Measurements from ENCODE around the gene ADNP.
"Not testable (repeated sequence)": the region's sequence is repeated elsewhere in the genome, so short reads cannot be mapped to it uniquely, and the experiment has no call there.

Gene ADNP

DNA sequence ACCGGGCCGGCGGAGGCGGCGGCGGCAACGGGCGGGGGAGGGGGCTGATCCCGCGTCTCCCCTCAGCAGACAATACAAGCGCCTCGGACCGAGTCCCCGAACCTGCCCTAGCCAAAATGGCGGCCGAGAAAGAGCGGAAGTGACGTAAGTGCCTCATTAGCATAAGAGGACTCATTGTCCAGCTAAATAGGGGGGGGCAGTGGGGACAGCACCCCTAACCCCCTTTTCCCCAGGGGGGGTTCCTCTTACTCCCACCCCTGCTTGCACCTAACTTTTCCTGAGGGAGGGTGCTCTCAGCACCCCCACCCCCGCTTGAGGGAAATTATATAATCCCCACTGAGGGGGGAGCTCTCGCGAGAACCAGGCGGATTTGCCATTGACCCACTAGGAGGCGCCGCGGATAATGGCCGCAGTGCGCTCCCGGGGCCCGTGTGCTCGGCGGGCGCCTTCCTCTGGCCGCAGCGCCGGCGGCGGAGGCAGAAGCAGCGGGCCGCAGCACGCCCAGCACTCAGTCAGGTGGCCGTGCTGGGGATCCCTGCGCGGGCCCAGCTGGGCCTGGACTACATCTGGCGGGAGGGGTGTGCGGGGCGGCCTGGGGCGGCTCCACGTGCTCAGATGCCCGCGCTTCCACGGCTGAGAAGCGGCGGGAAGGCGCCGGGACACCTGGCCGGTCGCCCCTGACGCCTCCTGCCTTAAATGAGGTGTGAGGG, at the start of gene ADNP:
TSS of gene ADNP (minus strand) at position 132 of the 710 bp plus-strand sequence. CDS start 27,441 bp downstream, outside the sequence.
- peak; percentile 85 for DNase-seq (ENCODE audit: low read depth, low spot score)
- peak within 1 kb of the TSS; percentile 91 for H3K27ac ChIP-seq

DNA sequence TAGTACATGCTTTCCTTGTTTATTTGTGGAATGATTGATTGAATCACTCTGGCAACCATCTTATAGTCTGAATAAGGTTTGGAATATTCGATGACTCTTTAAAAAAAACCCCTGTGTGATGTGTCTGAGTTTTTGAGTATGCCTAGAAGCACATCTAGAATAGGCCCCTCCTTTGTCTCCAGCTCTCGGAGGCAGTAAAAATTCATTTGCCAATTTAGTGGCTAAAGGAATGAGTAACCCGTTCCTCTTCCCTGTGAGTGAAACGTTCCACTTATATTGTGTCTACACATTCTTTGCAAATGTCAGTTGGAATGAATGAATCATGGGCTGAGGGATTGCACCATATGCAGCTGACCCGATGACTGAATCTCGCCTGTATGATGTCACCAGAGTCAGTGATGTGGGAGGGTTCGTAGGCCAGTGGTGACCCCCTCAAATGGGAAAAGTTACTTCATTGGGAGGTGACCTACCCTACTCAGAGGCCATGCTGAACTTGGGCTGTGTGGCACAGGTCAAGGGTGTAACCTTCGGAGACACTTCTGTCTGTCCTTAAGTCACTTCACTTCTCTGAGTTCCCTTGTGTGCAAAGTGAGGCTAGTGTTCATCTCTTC, 48.9 kb upstream of the ADNP start:
- H3K27ac ChIP-seq, result peak overlapping the region; percentile 75
- DNase-seq (ENCODE audit: low read depth, low spot score), result peak; percentile 97

DNA sequence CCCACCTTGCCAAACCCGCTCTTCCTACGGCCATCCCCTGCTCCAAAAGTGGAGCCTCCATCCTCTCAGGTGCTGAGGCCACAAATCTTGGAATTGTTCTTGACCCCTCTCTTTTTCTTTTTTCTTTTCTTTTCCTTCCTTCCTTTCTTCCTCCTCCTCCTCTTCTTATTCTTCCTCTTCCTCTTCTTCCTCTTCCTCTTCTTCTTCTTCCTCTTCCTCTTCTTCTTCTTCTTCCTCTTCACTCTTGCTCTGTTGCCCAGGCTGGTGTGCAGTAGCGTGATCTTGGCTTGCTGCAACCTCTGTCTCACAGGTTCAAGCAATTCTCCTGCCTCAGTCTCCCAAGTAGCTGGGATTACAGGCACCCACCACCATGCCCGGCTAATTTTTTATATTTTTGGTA, 47.3 kb upstream of the ADNP start:
- H3K27ac ChIP-seq; DNase-seq (ENCODE audit: low read depth, low spot score): not testable (repeated sequence)

DNA sequence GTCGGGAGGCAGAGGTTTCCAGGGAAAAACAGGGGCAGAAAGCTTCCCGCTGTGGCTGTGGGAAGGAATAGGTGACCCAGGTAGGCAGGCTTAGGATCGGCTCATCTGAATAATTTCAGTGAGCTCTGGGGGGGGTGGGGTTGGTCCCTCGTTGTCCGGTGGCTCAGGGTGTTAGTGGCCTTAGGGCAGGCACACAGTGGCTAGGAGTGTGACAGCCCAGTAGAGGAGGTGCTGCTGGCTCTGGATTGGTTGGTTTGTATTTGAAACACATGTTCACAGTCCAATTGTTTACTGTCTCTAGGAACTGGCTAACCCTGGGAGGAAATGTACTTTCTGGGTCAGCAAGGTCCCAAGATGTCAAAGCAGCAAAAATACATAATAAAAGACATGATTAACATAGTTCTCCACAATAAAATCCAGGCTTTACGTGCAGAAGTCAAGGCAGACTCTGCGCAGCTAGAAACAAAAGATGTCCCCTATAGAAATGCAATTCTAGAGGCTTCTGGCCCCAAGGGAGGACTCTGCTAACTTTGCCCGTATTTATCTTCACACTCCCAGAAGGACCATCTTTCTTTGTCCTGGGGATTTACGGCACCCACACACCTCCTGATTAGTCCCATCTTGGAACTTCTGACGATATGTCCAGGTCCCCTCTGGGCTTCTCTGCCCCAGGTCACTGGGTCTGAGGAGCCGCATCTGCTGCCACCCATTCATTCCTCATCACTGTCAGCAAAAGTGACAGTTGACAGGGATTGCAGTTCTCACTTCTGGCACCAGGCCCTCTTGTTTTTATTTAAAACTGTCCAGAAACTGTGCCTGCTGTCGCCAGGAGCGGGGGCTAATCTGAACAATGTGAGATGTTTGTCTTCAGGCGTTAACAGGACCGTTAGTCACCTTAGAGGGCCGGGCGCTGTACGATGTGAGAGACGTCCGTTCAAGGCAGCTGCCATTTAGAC, 46.1 kb upstream of the ADNP start:
- H3K27ac ChIP-seq, result no peak overlapping the region
- no peak for DNase-seq (ENCODE audit: low read depth, low spot score)

DNA sequence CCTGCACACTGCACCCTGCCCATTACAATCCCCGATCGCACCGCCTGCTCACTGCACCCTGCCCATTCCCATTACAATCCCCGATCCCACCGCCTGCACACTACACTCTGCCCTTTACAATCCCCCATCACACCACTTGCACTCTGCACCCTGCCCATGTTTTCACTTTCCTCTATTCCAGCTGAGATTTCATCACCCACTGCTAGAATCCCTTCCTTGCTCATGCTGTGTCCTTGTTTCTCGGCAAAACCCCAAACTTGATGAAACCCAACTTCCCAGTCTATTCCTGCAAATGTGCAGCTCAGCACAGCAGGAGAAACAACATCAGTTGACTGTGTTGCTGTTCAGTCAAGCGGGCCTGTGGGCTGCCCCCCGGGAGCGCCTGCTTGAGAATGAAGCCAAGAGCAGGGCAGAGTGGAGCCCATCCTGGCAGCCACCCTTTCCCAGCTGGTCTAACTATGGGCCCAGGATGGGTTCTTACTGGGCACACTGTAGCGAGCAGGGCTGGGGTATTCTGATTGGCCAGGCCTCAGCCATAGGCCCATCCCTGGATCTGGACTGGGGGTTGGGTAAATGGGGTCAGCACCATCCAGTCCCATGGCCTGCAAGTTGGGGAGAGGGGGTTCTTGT, 44.6 kb upstream of the ADNP start:
- DNase-seq (ENCODE audit: low read depth, low spot score), result no peak
- no peak overlapping the region for H3K27ac ChIP-seq

DNA sequence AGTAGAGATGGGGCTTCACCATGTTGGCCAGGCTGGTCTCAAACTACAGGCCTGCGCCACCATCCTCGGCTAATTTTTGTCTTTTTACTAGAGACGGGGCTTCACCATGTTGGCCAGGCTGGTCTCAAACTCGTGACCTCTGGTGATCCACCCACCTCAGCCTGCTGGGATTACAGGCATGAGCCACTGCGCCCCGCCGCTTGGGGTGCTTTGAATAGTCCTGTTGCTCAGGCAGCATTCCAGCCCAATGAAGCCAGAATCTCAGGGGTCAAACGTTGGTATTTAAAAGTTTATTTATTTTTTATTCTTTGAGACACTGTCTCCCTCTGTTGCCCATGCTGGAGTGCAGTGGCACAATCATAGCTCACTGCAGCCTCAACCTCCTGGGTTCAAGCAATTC, 38.7 kb upstream of the ADNP start:
- no peak overlapping the region for H3K27ac ChIP-seq
- DNase-seq (ENCODE audit: low read depth, low spot score), result no peak

DNA sequence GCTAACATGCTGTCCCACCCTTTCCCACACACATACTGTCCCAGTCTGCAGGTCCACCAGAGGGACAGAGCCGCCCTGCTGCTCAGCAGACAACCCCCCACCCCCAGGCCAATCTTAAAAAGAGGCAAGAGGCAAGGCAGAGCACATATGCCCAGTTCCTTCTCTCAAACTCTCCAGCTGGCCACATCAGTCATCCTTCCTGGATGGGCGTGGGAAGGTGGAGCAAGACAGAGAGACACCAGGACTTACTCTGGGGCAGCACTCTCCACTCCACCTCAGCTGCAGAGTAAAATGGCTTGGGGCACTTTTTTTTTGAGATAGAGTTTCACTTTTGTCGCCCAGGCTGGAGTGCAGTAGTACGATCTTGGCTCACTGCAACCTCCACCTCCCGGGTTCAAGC, 38.2 kb upstream of the ADNP start:
- H3K27ac ChIP-seq, result no peak overlapping the region
- no peak for DNase-seq (ENCODE audit: low read depth, low spot score)

DNA sequence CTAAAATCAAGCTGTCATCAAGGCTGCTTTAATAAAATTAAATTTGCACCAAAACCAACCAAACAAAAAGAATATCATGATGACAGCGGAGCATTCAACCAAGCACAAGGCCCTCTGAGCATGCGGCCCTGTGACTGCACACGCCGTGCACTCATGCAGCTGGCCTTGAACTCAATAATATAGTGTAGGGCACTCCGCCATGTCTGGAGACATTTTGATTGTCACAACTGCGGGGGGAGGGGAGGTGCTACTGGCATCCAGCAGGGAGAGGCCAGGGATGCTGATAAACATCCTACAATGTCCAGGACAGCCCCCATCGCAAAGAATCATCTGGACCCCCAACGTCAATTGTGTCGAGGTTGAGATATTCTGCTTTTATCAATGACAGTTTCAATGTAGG, 37.1 kb upstream of the ADNP start:
- H3K27ac ChIP-seq, result no peak overlapping the region
- DNase-seq (ENCODE audit: low read depth, low spot score), result no peak

DNA sequence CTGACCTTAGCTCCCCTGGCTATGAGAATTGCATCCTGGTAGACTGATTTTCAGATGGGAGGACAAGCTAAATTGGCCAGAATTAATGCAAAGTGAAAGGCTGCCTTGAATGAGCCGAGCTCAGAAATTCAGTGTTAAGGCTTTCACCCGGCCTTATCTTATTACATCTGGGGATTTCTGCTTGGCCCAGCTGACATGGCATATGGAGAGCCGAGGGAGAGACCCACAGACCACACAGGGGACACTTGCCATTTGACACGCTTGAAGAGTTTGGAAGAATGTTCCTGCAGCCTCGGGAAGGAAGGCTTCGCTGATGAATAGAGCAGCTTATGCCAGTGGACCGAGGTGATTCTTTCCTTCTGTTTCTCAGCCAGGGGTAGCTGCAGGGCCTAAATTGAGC, 36.3 kb upstream of the ADNP start:
- H3K27ac ChIP-seq, result no peak overlapping the region
- no peak for DNase-seq (ENCODE audit: low read depth, low spot score)

DNA sequence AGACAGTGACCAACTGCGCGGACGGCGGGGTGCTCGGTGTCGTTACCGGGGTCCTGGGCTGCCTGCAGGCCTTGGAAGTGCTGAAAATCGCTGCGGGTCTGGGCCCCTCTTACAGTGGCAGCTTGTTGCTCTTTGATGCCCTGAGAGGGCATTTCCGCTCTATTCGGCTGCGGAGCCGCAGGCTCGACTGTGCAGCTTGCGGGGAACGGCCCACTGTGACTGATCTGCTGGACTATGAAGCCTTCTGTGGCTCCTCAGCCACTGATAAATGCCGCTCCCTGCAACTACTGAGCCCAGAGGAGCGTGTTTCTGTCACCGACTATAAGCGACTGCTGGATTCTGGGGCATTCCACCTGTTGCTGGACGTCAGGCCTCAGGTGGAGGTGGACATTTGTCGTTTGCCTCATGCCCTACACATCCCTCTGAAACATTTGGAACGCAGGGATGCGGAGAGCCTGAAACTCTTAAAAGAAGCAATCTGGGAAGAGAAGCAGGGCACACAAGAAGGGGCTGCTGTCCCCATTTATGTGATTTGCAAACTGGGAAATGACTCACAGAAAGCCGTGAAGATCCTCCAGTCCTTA, 28.4 kb upstream of the ADNP start:
- DNase-seq (ENCODE audit: low read depth, low spot score), result no peak
- H3K27ac ChIP-seq, result peak overlapping the region; percentile 75

DNA sequence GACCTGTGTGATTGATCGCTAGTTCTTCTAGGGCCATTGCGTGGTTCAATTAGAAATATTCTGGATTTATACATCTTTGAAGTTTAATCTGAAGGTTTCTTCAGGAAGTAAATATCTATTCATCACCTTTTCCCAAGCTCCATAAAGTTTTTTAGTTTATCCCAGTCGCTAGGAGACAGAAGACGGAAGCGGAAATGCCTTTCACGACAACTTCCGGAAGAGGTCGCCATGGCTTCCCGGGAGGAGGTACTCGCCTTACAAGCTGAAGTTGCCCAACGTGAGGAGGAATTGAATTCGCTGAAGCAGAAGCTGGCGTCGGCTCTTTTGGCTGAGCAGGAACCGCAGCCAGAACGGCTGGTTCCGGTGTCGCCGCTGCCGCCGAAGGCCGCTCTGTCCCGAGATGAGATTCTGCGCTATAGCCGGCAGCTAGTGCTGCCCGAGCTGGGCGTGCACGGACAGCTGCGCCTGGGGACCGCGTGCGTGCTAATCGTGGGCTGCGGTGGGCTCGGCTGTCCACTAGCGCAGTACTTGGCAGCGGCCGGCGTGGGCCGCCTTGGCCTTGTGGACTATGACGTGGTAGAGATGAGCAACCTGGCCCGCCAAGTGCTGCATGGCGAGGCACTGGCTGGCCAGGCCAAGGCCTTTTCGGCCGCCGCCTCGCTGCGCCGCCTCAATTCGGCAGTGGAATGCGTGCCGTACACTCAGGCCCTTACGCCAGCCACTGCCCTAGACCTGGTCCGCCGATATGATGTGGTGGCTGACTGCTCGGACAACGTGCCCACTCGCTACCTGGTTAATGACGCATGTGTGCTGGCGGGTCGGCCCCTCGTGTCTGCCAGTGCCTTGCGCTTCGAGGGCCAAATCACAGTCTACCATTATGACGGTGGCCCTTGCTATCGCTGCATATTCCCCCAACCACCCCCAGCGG, 27.6 kb upstream of the ADNP start, which contains the start of gene MOCS3:
TSS of gene MOCS3 (plus strand) at position 204 of the 928 bp plus-strand sequence. CDS start at position 229, 25 bp downstream.
- peak within 1 kb of the TSS; percentile 75 for H3K27ac ChIP-seq
- peak; percentile 80 for DNase-seq (ENCODE audit: low read depth, low spot score)

DNA sequence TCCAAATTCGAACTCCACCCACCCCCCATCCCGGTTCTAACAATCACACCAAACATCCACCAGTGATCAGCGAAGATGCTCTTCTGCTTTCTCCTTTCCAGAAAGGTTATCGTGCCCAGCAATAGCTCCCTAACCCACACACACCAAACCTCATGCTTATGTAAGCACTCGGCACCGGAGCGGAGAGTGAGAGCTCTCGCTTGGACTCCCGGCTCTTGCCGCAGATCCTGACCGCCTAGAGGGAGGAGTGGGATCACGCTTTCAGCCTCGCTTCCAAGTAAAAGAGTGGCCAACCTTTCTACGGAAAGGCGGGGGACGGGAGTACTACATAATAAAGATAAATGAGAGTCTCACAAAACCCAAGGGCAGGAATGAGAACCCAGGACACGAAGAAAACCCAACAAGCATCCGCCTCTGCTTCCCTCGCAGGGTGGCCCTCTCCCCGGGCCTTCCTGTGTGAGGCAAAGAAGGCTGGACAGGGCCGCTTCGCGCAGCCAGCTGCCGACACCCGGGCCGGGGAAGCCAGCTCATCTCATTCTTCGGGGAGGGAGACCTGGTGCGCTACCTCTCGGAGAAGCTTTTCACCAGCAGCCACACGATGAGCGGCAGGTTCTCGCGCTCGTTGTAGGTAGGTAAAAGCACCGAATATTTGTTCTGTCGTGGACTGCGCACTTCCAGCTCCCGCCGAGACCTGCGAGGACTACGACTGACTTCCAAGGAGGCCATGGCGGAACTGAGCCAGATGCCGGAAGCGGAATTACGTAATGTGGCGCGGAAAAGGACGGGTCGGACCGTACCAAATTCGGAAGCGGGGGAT, 26.8 kb upstream of the ADNP start, which contains the start of gene DPM1:
TSS of gene DPM1 (minus strand) at position 735 of the 817 bp plus-strand sequence. CDS start at position 726, 9 bp downstream.
- peak; percentile 50 for DNase-seq (ENCODE audit: low read depth, low spot score)
- H3K27ac ChIP-seq, result peak within 1 kb of the TSS; percentile 75

DNA sequence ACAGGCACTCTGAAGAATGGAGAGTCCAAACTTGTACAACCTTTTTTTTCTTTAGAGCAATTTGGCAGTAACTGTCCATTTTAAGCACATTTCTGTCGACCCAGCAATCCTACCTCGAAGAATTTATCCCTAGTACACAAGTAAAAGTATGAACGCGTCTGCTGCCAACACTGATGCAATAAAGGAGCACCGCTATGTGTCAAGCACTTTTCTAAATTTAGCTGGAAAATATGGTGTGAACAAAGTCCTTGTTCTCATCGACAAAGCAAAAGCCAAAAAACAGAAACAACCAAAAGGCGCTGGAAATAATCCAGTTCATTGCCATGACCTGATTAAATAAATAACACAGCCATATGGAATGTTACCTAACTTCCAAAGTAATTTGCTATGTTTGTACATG, 26.0 kb upstream of the ADNP start:
- DNase-seq (ENCODE audit: low read depth, low spot score), result no peak
- peak overlapping the region; percentile 75 for H3K27ac ChIP-seq

DNA sequence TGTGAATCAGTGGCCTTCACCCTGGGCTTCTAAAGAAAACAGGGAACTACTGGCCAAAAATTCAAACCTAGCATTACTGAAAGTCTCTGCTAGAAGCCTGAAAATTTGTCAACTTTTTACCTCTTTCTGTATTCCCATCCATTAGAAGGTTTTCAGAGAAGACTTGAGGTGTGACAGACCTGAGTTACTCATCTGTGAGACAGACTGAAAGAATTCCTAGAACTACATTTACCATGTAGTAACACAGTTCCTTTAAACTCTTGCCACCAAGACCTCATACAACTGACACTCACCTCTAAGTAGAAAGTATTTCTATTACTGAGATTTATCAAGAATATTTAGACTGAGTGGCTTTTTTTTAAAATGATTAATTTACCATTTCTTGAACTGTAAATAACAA, 22.6 kb upstream of the ADNP start:
- H3K27ac ChIP-seq, result peak overlapping the region; percentile 25
- DNase-seq (ENCODE audit: low read depth, low spot score), result no peak

DNA sequence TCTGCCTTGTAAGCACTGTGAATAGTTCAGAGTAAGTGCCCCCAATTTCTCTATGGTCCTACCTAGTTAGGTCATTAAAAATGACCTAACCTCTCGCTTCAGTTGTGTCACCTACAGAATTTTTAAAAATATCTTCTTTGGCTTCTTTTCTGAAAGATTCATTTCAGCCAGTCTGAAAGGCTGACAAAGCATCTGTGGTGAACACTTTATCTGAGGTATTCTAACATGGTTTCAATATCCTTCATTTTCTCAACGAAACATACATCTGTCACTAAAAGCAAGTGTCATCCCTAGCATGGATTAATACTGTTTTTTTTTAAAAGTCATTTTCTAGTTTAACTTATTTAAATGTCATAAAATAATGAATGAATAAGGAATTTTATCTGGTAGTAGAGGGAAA, 22.0 kb upstream of the ADNP start:
- no peak overlapping the region for H3K27ac ChIP-seq
- DNase-seq (ENCODE audit: low read depth, low spot score), result no peak

DNA sequence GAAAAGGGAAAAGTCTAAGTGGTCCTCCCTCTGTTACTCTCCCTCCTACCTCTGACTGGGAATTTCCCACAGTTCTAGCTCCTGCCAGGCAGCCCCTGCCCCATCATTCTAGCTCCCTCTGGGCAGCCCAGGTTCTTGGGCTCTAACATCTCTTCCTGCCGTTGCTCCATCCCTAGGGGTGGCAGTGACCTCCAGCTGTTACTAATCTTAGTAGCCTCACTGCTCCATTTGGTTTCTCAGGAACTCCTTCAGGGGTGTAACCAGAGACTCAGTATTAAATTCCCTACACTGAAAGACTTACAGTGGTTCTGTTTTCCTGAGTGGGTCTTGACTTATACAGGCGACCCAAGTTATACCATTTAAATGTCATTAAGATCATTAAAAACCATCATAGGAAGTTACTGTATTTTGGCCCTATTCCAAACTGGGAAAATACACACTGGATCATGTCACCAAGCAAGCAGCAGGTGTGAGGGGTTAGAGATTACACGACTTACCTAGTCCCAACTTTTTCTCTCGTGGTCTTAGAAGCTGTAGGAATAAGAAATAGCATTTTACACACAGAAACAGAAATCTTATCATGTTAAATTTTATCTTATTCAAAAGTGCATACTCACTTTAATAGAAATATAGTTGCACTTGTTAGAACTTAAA, 17.0 kb upstream of the ADNP start:
- no peak overlapping the region for H3K27ac ChIP-seq
- no peak for DNase-seq (ENCODE audit: low read depth, low spot score)

DNA sequence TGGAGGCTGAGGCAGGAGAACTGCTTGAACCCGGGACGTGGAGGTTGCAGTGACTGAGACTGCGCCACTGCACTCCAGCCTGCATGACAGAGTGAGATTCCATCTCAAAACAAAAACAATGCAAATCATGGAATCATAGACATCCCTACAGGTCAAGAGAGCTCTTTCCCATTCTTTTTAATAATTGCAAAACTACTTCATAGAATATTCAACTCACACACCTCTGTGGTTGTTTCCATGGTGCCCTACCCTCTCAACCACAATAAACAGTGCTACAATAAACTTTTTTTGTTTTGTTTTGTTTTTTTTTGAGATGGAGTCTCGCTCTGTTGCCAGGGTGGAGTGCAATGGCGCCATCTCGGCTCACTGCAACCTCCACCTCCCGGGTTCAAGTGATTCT, 11.8 kb upstream of the ADNP start:
- no peak for DNase-seq (ENCODE audit: low read depth, low spot score)
- H3K27ac ChIP-seq, result no peak overlapping the region
